T-helper 2 cell treated with Interferon-gamma antibody and Interleukin-4, amounts not matched to agents 100 ng/mL and 5 ng/mL, for 36 hours (primary cell): ENCODE results near the gene SYT6. TPM values are rescaled to one million over a fixed set of nuclear protein-coding genes. Genes with fewer than 3 reads are reported as not detected.

ENCODE experiments used
- intact Hi-C: fragments of 100-400 bp; cut with micrococcal nuclease; formaldehyde crosslinking; loops from one replicate; pipeline ENCODE4 v1.15.1; 2023
- total RNA-seq: library from RNA; stranded (reverse); gene quantifications from 2 replicates; pipeline ENCODE4 v1.2.3, GENCODE V29; 2022

Gene SYT6
- total RNA-seq, 1 donor from 2014 or later = not detected

- intact Hi-C loops = no loop called here
Measured at GRCh38 chr1:114093624-114094362, 59.9 kb downstream of the SYT6 start.

GRCh38 chr1:114092186-114093062 is 61.2 kb downstream of the SYT6 start:
- intact Hi-C loops = no loop called here

DNA sequence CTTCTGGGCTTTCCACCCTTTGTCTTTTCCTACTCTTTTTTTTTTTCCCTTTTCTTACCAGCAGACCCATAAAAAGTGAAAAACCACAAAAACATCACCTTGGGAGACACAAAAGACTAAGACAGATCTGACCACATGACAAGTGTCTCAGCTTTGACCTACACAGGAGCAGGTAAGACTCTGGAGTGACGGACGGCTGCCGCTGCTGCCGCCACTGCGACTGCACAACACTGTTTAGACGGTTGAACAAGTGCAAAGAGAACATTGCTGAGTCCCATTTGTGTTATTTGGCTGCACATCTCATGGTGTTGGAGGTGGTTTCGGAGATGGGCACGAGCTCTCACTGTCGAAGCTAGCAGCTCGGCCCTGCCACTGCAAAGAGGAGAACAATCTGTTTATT is 62.0 kb downstream of the SYT6 start:
- intact Hi-C loops = no loop called here

DNA sequence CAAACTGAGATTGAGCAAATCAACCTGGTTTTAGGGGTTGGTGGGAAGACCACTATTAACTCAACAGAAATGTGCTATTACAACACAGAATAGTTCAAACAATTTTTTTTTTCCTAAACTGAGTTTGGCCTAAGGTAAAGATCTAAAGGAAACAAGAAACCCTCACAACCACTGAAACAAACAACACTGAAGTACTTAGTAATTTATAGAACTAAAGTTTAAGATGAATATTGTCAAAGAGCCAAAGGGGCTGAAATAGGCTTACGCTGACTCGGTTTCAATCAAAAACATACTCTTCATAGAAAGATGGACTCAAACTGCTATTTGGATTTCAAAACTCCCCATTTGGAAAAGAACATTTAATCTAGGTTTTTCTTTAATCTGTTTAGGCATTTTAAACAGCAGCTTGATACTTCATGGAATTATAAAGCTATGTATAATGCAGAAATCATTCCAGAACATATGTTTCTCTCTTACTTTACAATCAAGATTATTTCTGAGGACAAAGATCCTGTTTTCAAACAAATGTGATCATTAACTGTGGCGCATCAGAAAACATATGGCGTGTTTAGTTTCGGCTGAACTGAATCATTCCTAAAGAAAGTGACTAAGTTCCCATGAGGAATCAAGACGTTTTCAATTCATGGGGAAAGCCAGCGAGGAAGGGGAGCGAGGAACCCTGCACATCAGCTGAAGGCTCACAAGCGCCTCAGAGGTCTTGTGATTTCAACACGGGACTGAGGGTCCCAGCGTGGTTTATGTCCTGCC is 62.7 kb downstream of the SYT6 start:
- intact Hi-C loops = no loop called here

- intact Hi-C loops = no loop called here
Measured at GRCh38 chr1:114089502-114090138, 64.0 kb downstream of the SYT6 start.

GRCh38 chr1:114088392-114089299 is 65.0 kb downstream of the SYT6 start:
- intact Hi-C loops = no loop called here

- intact Hi-C loops = no loop called here
Measured at GRCh38 chr1:114087495-114087894, 66.2 kb downstream of the SYT6 start.

DNA sequence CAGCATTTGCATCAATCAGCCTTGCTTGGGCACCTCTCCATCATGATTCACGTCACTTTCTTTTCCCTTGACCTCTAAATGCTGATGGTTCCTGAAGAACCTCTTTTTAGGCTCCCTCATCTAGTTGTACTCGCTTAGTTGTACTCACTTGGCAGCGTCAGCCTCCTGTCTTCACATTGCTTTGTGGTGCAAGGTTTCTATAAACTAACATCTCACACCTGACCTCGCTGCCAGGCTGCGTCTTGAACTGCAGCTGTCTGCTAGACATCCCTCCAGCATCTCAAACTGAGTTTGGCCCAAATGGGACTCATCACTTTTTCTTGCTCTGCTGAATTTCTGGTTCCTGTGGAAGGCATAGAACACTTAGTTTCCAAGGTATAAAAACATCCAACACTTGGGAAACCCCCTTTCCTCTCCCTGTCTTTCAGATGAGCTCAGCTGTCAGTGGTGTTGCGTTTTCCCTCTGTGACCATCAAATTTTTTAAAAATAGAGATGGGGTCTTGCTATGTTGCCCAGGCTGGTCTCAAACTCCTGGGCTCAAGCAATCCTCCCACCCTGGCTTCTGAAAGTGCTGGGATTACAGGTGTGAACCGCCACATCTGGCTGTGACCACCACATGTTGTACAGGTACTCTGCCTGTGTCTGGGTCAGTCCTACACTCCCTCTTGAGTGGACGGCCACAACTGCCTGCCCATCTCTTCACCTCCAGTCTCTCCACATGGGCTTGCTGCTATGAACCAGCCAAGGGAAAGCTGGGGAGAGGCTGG is 66.9 kb downstream of the SYT6 start:
- intact Hi-C loops = no loop called here

GRCh38 chr1:114082867-114083585 is 70.6 kb downstream of the SYT6 start:
- intact Hi-C loops = no loop called here

DNA sequence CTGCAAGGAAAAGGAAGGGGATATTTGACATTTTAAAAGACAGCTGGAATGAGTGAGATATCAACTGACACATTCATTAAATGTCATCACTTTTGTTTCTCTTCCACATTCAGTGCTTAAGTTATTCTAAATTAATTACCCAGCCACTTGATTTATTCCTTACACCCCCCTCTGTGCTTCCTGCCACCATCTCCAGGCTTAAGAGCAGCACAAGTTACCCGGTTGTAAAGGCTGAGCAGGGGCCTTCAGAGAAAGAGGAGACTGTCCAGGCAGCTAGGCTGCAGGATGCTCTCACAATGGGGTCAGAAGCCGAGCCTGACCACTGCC is 71.4 kb downstream of the SYT6 start:
- intact Hi-C loops = no loop called here

GRCh38 chr1:114081437-114082303 is 72.0 kb downstream of the SYT6 start:
- intact Hi-C loops = no loop called here

GRCh38 chr1:114080511-114081436 is 72.9 kb downstream of the SYT6 start:
- intact Hi-C loops = no loop called here

DNA sequence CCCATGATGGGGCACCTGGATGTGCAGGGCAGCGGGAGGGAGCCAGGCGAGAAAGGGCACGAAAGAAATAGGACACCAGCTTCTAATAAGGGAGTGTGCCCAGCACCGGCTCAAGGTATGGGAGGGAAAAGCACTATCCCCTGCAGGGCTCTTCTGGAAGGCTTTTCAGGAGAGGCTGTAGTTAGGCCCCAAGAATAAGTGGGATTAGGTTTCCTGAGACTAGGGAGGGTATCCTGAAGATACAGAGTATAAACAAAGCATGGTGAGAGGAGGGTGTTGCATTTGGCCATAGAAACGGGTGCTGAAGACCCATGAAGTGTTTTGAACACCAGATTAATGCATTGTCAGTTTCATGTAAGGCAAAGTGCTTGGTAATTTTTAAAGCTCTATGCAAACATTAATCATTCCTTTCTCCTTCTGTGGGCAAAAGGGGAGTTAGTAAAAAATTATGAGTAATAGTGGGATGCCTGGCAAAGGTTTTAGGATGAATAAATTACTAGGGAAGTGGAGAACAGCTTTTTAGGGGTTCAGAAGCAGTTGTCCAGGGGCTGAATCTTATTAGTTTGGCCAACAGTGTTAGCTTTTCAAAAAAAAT is 74.0 kb downstream of the SYT6 start:
- intact Hi-C loops = no loop called here

- intact Hi-C loops = no loop called here
Measured at GRCh38 chr1:114078116-114078515, 75.6 kb downstream of the SYT6 start.

- intact Hi-C loops = no loop called here
Measured at GRCh38 chr1:114077188-114077587, 76.5 kb downstream of the SYT6 start.

- intact Hi-C loops = no loop called here
Measured at GRCh38 chr1:114076308-114076707, 77.4 kb downstream of the SYT6 start.
